Measurements from ENCODE around the gene CFAP221.

- TF ChIP-seq POLR2A (IDR thresholded peaks at IDR 0.05; ENCODE audit: low read depth, low read length) (no peak), TAF1 (IDR thresholded peaks at IDR 0.05; ENCODE audit: low read depth, low read length) (no peak), POLR2AphosphoS5 (IDR thresholded peaks at IDR 0.05; ENCODE audit: low read depth, low read length) (no peak), PAX5 (IDR thresholded peaks at IDR 0.05; ENCODE audit: insufficient read depth, low read length, severe bottlenecking) (no peak), POU2F2 (IDR thresholded peaks at IDR 0.05; ENCODE audit: low read depth, low read length) (no peak)
Observed at GRCh38 chr2:119679526-119679837, 135.2 kb downstream of the CFAP221 start.
